GM13976 (cell line): ENCODE data around the gene CBR4.

Experiments
- DNase-seq: peaks from one replicate; pipeline ENCODE4 v3.0.0; 2012; ENCODE audit warnings: low spot score
- in situ Hi-C: fragments of 300-500 bp; cut with MboI; formaldehyde crosslinking; loops from one replicate; pipeline ENCODE4 v1.12.0; 2022; ENCODE audit warnings: low sequenced_read_pairs, mixed read lengths, inconsistent platforms; ENCODE audit not compliant: unreplicated experiment
- TF ChIP-seq, protein P1 (sequence below): IDR thresholded peaks from 2 replicates; pipeline ENCODE4 v1.5.1; 2012; ENCODE audit warnings: borderline replicate concordance, mild to moderate bottlenecking; ENCODE audit not compliant: insufficient read depth; ENCODE audit errors: extremely low read depth, missing control alignments, control extremely low read depth

Gene CBR4

DNA sequence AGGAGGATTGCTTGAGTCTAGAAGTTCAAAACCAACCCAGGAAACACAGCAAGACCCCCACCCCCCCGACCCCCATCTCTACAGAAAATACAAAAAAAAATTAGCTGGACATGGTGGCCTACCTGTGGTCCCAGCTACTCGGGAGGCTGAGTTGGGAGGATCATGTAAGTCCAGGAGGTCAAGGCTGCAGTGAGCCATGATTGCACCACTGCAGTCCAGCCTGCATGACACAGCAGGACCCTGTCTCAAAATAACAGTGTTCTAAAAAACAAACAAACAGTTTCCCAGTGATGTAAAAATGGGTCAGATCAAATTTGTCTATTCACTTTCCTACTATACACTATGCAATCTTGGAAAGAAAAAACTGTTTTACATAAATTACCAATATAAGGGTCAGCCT, 2.0 kb upstream of the CBR4 start:
- in situ Hi-C loops = no loop called here
- TF ChIP-seq, protein P1, sequence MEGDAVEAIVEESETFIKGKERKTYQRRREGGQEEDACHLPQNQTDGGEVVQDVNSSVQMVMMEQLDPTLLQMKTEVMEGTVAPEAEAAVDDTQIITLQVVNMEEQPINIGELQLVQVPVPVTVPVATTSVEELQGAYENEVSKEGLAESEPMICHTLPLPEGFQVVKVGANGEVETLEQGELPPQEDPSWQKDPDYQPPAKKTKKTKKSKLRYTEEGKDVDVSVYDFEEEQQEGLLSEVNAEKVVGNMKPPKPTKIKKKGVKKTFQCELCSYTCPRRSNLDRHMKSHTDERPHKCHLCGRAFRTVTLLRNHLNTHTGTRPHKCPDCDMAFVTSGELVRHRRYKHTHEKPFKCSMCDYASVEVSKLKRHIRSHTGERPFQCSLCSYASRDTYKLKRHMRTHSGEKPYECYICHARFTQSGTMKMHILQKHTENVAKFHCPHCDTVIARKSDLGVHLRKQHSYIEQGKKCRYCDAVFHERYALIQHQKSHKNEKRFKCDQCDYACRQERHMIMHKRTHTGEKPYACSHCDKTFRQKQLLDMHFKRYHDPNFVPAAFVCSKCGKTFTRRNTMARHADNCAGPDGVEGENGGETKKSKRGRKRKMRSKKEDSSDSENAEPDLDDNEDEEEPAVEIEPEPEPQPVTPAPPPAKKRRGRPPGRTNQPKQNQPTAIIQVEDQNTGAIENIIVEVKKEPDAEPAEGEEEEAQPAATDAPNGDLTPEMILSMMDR = no peak
- no peak for DNase-seq

DNA sequence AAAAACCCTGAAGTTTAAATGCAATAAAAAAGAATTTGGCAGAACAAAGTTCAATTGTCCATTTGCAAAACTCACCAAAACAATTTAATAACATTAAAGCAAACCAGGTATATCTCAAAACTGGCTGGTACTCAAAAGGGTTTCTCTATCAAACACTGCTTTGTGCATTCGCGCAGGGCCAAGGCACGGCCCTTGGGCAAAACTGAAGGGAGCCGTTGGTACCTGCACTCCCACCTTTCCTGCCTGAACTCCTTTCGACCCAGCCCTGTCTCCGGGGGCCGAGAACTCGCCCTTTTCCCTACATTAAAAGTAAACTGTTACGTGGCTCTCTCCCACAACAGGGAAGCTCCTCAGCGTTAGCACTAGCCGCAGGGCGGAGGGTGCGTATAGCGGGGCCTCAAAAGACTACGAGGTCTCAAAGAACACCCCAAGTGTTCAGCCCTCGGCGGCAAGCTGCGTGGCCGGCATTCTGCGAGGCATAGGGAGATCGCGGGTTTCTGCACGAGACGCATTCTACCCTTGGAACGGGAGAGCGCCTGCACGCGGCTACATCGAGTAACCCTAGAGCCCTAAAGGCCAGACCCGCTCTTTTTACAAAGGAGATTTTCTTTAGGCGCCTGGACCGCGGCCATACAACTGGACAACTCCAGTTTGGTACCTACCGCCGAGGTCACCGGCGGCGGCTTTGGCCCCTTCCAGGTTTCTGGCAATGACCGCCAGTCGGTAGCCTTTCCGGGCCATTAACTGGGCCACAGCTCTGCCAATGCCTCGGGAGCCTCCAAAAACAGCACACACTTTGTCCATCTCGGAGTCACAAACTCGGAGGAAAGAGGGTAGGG, 550 bp downstream of the CBR4 start:
- TF ChIP-seq, protein P1 = no peak
- in situ Hi-C loops = no loop called here
- peak; percentile 37 for DNase-seq

DNA sequence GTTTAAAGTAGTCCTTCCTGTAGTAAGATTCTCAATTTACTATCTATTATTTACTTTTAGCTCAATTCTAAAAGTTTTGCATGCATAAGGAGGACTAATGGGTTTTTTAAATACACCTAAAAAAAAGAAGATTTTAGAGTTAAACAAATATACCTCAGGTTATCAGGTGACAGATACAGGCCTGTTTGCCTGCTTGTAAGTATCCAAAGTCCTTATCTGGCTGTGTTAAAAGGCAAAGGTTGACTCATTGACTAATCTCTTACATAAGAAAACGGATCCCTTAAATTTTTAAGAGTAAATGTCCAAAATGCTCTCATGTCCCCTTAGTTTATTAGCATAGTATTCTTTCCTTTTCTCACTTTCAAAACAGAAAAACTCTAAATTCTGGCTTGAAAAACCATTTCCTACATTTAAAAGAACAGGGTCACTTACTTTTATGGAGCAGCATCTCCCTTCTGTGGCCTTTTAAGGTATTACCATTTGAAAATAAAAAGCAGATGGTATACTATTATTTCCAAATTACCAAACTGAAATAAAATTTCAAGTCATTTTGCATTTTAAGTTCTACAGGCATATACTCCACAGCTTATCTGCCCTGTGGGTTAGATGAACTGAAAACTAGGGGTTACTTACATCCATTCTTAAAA, 4.5 kb downstream of the CBR4 start:
- in situ Hi-C loops = no loop called here
- no peak for DNase-seq
- TF ChIP-seq, protein P1 = no peak

DNA sequence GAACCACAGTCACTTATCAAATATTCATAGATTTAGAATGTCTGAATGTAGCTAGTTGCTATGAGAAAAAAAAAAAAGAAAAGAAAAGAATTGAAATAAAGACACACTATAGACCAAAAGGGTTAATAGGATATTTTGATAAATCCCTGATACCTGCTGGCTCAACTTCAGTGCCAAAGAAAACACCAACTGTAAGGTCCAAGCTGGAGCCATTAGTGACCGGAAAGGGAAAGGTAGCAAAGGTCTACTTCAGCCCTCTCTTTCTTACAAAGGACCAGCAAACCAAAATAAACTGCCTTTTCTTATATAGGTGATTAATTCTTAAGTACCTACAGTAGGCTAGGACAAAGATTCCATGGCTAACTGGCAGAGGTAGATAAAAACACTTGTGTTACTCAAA, 9.7 kb downstream of the CBR4 start:
- TF ChIP-seq, protein P1 = no peak
- DNase-seq = no peak
- in situ Hi-C loops = no loop called here

DNA sequence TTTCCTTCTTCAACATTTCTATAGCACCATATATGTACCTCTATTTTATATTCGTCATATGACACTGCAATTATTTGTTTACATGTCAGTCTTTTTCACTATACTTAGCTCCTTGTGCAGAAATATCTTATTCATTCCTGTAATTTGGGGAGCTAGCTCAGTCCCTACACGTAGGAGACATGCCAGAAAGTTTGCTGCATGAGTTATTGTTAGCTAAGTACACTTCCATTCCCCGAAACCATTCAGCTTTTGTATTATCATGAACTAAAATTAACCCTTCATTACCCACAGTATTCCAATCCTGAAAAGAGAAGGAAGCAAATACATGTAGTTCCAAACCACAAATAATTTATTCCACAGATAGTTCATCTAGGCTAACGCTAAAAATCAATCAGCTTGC, 10.2 kb downstream of the CBR4 start:
- DNase-seq = no peak
- TF ChIP-seq, protein P1 = no peak
- in situ Hi-C loops = no loop called here

DNA sequence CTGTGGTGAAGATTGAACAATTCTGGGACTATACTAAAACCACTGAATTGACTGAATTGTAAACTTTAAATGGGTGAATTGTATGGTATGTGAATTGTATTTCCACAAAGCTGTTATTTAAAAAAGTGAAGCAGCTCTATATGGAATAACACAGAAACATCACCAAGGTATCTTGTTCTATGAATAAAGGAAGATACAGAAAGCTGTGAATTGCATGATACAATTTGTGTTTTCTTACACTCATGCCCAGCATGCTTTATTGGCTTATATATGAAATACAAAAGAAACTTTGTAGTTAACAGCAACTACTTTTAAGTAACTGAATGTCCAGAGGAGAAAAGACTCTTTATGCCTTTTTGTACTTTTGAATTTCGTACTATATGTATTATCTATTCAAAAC, 11.5 kb downstream of the CBR4 start:
- no peak for DNase-seq
- TF ChIP-seq, protein P1 = no peak
- in situ Hi-C loops = no loop called here
